ENCODE measurements around the gene CTNNA3.

DNA sequence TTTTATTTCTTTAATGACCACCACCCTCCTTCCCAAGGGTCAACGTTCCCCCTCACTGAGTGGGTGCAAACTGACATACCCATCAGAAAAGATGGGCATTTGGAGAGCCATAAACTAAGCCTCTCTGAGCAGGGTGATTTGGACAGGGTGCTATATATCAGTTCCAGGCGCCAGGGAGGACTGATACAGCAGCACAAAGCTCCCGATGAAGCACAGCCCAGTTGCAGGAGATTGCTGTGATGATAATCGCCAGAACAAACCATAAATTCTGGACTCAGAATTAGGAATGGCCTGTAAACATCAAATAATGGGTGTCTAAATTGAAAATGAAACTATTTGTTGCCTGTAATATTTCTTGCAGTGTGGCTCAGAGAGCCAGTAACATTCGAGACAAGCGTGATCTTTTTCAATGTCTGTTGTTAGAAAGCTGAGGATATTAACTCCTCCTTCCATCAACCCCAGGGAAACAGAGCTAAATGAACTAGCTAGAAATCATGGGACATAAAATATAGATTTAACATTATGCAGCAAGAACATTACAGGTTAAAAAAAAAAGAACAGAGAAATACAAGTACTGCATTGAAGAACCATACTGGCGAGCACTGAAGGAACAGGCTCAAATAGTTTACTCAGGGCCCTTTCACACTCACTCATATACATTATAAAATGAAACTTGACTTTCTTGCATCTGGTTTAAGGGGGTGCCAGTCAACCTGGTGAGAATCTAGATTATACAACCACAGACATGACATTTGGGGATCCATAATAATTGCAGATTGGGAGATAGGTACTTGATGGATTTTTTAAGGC is 907.6 kb downstream of the CTNNA3 start:
- TF ChIP-seq, protein P1, sequence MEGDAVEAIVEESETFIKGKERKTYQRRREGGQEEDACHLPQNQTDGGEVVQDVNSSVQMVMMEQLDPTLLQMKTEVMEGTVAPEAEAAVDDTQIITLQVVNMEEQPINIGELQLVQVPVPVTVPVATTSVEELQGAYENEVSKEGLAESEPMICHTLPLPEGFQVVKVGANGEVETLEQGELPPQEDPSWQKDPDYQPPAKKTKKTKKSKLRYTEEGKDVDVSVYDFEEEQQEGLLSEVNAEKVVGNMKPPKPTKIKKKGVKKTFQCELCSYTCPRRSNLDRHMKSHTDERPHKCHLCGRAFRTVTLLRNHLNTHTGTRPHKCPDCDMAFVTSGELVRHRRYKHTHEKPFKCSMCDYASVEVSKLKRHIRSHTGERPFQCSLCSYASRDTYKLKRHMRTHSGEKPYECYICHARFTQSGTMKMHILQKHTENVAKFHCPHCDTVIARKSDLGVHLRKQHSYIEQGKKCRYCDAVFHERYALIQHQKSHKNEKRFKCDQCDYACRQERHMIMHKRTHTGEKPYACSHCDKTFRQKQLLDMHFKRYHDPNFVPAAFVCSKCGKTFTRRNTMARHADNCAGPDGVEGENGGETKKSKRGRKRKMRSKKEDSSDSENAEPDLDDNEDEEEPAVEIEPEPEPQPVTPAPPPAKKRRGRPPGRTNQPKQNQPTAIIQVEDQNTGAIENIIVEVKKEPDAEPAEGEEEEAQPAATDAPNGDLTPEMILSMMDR (conservative IDR thresholded peaks at IDR 0.05; ENCODE audit: low read depth, low read length) = no peak
- no peak for TF ChIP-seq RFX5 (IDR thresholded peaks at IDR 0.05; ENCODE audit: low read depth, low read length)
- TF ChIP-seq BHLHE40 (IDR thresholded peaks at IDR 0.05; ENCODE audit: low read depth, low read length) = no peak
